A549 treated with DMSO at 1 μM for 4 hours (cell line): Measurements from ENCODE around the gene ZNF223. TPM values are rescaled to one million over a fixed set of nuclear protein-coding genes. Genes with fewer than 3 reads are reported as not detected.

ENCODE experiments used
- total RNA-seq: library from RNA; stranded (reverse); fragments of 200-300 nt; extraction: Qiagen RNA extraction; gene quantifications from 5 replicates; pipeline ENCODE4 v1.2.3, GENCODE V29; 2022; ENCODE audit warnings: low read depth

Gene ZNF223
- 1.9 to 3.3 TPM (median 2.5 TPM) in 5 replicates for total RNA-seq

GRCh38 chr19:44051650-44052402 lies at the start of gene ZNF223:
Gene ZNF223 (plus strand): TSS chr19:44052036. CDS start chr19:44055177, 3,141 bp downstream.

GRCh38 chr19:44002566-44003460 lies 49.0 kb upstream of the ZNF223 start, which contains the start of gene ZNF230:
Gene ZNF230 (plus strand): TSS chr19:44002957. CDS start chr19:44007079, 4,122 bp downstream.

GRCh38 chr19:44025217-44025936 lies 26.5 kb upstream of the ZNF223 start, which contains the start of gene ZNF222:
Gene ZNF222 (plus strand): TSS chr19:44025379. CDS start chr19:44025437, 58 bp downstream.

GRCh38 chr19:44071824-44072542 lies 20.1 kb downstream of the ZNF223 start, which contains the start of gene ZNF284:
Gene ZNF284 (plus strand): TSS chr19:44072159. CDS start chr19:44076390, 4,231 bp downstream.

GRCh38 chr19:44093931-44094765 lies 42.3 kb downstream of the ZNF223 start, which contains the start of gene ZNF224:
Gene ZNF224 (plus strand): TSS chr19:44094361. CDS start chr19:44097874, 3,513 bp downstream.

GRCh38 chr19:44113138-44113783 lies 61.4 kb downstream of the ZNF223 start, which contains the start of gene ZNF225:
Gene ZNF225 (plus strand): TSS chr19:44113399. CDS start chr19:44115828, 2,429 bp downstream.

Other genes starting within 250 kb of the ZNF223 start
- gene LYPD5, start 249.6 kb upstream of the ZNF223 start, total RNA-seq: 0.17 to 0.31 TPM (median 0.22 TPM) in 5 replicates
- gene ZNF283, start 224.7 kb upstream of the ZNF223 start, total RNA-seq: 4.6 to 6.6 TPM (median 5.0 TPM) in 5 replicates
- 0.12 to 0.48 TPM (median 0.30 TPM) in 5 replicates for gene ZNF404, start 168.1 kb upstream of the ZNF223 start, total RNA-seq
- 9.6 to 13.0 TPM (median 11.3 TPM) in 5 replicates for gene ZNF45, start 116.8 kb upstream of the ZNF223 start, total RNA-seq
- gene ZNF221, start 100.8 kb upstream of the ZNF223 start, total RNA-seq: 0.49 to 1.4 TPM (median 0.67 TPM) in 5 replicates
- 2.4 to 3.5 TPM (median 3.1 TPM) in 5 replicates for gene ZNF155, start 67.8 kb upstream of the ZNF223 start, total RNA-seq
- gene ZNF230, start 49.1 kb upstream of the ZNF223 start, total RNA-seq: 2.4 to 3.6 TPM (median 3.1 TPM) in 5 replicates
- 3.5 to 4.7 TPM (median 4.0 TPM) in 5 replicates for gene ZNF222, start 26.7 kb upstream of the ZNF223 start, total RNA-seq
- 0.34 to 0.71 TPM (median 0.57 TPM) in 5 replicates for gene ZNF284, start 20.1 kb downstream of the ZNF223 start, total RNA-seq
- gene ZNF224, start 42.3 kb downstream of the ZNF223 start, total RNA-seq: 10.1 to 16.3 TPM (median 11.4 TPM) in 5 replicates
- gene ZNF225, start 61.4 kb downstream of the ZNF223 start, total RNA-seq: 2.8 to 3.4 TPM (median 3.1 TPM) in 5 replicates
- 1.8 to 3.3 TPM (median 2.7 TPM) in 5 replicates for gene ZNF234, start 89.5 kb downstream of the ZNF223 start, total RNA-seq
- 18.2 to 24.9 TPM (median 21.5 TPM) in 5 replicates for gene ZNF226, start 113.1 kb downstream of the ZNF223 start, total RNA-seq
- gene ZNF227, start 160.5 kb downstream of the ZNF223 start, total RNA-seq: 9.7 to 13.0 TPM (median 12.0 TPM) in 5 replicates
- 0.37 to 0.63 TPM (median 0.52 TPM) in 5 replicates for gene ZNF233, start 207.8 kb downstream of the ZNF223 start, total RNA-seq